IPS-NIHi11 (cell line): ENCODE data around the gene POGK.
"Not testable (repeated sequence)": the region's sequence is repeated elsewhere in the genome, so short reads cannot be mapped to it uniquely, and the experiment has no call there.

Experiments
- DNase-seq: peaks from one replicate; pipeline ENCODE4 v3.0.0; 2012; ENCODE audit warnings: mixed read lengths, low spot score

POGK gene

GRCh38 chr1:166838766-166839599 is at the start of gene POGK:
TSS of gene POGK (plus strand) at chr1:166839475. CDS start at chr1:166840957, 1,482 bp downstream.
- DNase-seq = peak; percentile 94

DNA sequence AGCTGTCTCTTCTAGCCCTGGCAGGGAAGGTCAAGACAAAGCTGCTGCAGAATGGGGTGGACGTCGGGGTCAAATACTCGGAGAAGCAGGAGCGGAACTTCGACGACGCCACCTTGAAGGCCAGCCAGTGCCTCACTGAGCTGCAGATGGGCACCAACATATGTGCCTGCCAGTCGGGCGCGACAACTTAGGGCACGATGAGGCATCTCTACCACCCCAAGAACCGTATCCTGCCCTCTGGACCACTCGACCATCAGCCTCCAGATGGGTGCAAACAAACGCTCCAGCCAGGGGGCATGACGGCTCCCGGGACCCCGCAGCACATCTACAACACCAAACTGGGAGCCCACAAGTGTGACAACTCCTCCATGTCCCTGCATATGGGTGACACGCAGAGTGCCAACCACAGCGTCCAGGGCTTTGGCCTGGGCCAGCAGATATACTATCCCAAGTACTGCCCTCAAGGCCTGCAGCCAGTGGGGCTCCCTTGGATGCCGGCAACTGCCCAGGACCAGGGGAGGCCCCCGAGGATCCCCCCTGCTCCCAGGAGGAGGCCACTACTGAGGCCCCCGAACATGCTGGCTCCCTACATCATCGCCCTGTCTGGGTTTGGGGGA is 42.5 kb upstream of the POGK start:
- DNase-seq = no peak

- DNase-seq = no peak
These were observed 30.3 kb upstream of the POGK start for GRCh38 chr1:166808952-166809351.

GRCh38 chr1:166811691-166812090 is 27.6 kb upstream of the POGK start:
- DNase-seq = no peak

DNA sequence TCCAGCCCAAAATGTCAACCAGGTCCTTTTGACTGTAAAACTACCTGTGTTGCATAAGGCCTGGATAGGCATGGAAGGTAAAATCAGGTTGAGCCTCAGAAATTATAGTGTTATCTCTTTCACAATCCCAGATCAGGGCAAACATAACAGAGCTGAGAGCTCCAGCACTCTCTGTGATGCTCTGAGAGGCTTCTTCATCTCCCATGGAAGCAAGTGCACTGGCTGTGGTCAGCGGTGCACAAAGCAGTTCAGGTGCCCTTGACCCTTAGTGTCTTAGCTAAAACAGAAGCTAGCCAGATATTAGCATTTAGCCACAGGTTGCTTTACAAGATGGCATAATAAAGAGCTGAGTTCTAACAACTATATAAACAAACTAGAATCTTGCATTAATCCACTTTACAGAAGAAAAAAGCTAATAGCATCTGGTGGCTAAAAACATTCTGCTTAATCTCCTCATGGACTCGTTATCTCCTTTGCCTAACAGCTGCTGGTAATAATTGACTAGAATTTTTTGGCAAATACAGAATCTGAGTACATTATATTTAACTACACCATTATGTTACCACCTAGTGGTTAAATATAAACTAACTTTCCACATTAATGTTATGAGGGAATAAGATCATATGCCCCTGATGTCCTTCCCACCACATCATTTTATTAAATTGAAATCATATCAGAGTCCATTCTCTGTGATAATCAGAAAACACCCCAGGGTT is 25.6 kb upstream of the POGK start:
- DNase-seq = no peak

DNA sequence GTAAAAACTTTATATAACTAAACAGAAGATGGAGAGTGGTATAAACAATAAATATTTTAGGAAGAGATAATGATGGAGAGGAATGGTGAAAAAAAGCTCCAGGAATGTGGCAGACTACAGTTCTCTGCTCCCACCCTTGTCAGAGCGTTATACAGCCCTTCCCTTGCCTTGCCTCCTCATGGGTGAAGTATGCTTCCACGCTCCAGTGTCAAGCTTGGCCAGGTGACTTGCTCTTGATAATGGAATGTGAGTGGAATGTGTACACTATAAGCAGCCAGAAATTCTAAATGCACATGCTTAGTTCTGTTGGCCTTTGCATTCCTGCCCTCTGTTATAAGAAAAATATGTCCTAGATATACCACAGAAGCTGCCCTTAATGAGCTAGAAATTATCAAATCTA is 24.7 kb upstream of the POGK start:
- DNase-seq = no peak

DNA sequence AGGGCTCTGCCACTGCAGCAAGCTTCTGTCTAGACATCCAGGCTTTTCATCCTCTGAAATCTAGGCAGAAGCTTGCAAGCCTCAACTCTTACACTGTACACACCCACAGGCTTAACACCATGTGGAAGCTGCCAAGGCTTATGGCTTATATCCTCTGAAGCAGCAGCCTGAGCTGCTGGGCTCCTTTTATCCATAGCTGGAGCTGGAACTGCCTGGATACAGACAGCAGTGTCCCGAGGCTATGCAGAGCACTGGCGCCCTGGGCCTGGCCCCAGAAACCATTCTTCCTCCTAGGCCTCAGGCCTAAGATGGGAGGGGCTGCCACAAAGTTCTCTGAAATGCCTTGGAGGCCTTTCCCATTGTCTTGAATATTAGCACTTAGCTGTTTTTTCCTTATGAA is 19.3 kb upstream of the POGK start:
- no peak for DNase-seq

DNA sequence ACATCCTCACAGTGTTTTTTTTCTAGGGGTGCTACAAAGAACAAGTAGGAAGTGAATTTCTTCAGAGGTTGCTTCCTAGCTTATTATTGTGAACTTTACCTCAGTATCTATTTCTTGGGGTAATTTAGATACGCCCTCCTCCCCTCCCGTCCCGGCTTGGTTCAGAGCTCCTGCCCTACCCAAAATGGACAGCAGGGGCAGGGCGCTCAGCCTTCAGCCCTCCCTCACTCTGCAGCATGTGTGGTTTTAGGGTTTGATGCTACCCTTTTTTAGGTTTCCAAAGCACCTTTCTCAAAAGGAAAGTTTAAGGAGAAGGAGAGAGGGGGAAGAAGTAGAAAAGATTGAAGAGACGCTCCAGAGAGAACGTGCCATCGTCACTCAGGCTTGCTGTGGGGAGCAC is 16.9 kb upstream of the POGK start:
- peak; percentile 64 for DNase-seq

DNA sequence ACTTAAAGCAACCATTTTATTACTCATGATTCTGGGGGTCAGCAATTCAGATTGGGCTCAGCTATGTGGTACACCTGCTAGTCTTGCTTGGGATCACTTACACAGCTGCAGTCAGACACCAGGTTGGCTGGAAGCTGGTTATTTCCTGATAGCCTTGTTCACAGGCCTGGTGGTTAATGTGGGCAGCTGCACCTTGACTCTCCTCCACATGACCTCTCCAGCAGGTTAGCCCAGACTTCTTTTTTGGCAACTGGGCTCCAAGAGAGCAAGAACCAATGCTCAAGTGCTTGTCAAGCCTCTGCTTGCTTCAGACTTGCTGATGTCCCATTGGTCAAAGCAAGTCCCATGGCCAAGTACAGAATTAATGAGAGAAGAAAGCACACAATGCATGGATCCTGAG is 11.8 kb upstream of the POGK start:
- no peak for DNase-seq

GRCh38 chr1:166829762-166830161 is 9.5 kb upstream of the POGK start:
- not testable (repeated sequence) for DNase-seq

DNA sequence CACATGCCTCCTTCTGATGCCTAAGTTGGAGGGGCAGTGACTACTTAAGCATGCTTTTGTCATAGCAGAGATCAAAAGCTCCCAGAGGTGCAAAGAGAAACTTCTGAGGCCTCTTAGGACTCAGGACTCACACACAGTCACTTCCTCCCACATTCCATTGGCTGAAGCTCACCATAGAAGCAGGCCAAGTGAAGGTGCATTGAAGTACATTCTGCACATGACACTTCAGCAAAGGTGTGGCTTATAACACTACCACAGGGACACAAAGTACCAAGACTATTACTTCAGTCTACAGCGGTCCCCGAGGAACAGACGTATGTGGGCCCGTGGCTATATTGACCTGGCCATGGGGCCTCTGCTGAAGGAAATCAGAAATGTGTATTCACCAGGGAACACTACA is 2.5 kb upstream of the POGK start:
- no peak for DNase-seq

- peak; percentile 66 for DNase-seq
These were observed 479 bp downstream of the POGK start for GRCh38 chr1:166839600-166840308.

GRCh38 chr1:166840309-166841274 is 1.3 kb downstream of the POGK start:
- DNase-seq = no peak

DNA sequence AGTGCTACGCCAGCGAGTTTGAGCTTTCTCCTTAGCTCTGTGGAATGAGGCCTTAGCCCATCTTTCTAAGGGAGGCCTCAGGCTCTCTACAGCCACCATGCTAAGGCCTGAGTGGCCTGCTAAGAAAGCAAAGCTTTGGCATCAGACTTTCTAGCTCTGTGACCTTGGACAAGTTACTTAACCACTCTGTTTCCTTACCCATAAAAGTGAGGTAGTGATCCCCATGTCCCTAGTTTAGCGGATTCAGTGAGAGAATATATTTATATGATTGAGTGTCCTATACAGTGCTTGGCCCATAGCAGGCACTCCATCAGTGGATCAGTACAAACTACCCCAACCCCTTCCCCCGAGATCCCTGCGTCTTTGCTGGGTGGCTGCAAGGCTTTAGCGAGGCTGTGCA is 4.0 kb downstream of the POGK start:
- DNase-seq = no peak

DNA sequence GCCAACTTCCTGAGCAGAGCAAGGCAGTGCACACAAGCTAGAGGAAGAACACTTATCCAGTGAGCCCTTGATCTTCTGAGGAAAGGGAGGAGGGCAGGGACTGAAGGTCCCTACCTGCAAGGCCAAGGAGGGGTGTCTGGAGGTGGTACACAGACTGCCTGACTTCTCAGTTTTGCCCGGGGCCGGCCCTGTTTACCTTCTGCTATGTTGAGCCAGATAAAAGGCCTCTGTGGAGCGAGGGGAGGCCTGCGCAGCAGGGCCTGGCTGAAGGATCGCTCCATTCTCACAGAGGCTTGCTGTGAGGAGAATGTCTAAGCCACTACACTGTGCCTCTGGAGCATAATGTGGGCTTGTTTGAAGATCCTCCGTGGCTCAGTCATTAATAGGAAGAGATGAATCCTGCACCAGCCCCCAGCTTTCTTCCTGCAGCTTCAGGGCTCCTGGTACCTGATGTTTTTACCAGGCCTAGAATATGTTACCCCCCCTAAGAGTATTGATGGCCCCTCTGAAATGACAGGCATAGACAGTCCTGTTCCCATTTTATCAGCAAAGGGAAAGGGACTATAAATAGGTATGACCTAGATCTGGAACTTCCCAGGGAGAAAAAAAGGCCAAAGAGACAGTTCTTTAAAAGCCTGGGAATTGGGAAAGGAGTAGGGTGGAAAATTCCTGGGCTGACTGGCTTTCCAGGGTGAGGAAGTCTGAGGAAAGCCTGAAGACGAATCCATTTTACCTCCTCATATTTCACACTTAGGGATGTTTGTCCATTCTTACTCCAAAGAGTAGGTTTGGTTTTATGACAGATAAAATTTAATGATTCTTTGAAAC is 4.7 kb downstream of the POGK start:
- no peak for DNase-seq

- no peak for DNase-seq
These were observed 5.5 kb downstream of the POGK start for GRCh38 chr1:166844791-166845190.

DNA sequence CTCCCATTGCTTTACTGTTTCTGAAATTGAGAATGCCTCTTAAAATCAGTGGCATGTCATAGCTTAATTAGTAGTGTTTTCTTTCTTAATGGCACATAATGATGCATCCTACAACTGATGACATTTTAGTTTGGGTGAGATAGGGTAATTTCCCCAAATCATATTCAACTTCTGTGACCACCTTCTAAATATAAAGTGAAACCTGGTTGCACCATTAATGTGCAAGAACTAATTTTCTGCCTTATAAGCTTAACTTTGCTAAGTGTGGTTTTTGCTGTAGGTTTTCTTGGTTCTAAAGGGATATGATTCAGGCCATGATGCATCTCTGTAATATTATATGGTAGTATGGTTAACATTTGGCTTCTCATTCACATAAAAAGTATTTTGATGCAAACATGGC is 8.9 kb downstream of the POGK start:
- DNase-seq = no peak

DNA sequence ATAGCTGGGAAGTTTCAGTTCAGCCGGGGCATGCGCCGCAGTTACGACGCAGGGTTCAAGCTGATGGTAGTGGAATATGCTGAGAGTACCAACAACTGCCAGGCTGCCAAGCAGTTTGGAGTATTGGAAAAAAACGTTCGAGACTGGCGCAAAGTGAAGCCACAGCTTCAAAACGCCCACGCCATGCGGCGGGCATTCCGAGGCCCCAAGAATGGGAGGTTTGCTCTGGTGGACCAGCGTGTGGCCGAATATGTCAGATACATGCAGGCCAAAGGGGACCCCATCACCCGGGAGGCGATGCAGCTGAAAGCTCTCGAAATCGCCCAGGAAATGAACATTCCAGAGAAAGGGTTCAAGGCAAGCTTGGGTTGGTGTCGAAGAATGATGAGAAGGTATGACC is 9.9 kb downstream of the POGK start:
- DNase-seq = no peak

GRCh38 chr1:166852918-166853317 is 13.6 kb downstream of the POGK start:
- no peak for DNase-seq

DNA sequence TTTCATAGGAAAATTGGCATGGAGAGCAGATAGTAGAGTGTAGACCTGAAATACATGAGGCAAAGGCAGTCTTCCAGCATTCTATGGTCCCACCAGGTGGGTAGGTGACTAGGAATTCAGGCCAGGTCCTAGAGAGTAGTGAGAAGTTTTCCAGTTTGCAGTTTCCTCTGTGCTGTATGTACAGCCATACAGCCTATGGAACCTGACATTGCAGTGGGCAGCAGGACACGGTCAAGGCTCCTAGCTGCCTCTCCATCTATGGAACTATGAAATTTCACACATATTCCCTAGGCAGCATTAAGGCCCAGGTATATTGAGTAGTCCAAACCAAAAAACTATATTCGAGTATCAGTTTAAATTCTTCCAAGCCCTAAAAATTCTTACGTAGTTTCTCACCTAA is 16.3 kb downstream of the POGK start:
- no peak for DNase-seq
